Breast epithelium (tissue), 4 donors: ENCODE measurements around the gene RGS7. TPM values are rescaled to one million over a fixed set of nuclear protein-coding genes. Genes with fewer than 3 reads are reported as not detected.

Source experiments
- DNase-seq, 2 donors: peaks; one replicate each; pipeline ENCODE4 v3.0.0-alpha.2; 2019; ENCODE audit warnings: low spot score in 2 of 2
- H3K27ac ChIP-seq, 2 donors: fragments of 200-600 bp; sonication (generic) in 1 of 2; one replicate each; pipeline ENCODE4 v1.5.1; 2016 to 2019; ENCODE audit warnings: mild to moderate bottlenecking in 1 of 2
- H3K27me3 ChIP-seq, 2 donors: fragments of 200-600 bp; sonication (generic) in 1 of 2; one replicate each; pipeline versions ENCODE4 v1.5.1 to v1.6.0; 2017 to 2019; ENCODE audit warnings: control low read depth in 1 of 2, mild to moderate bottlenecking in 1 of 2
- H3K36me3 ChIP-seq: fragments of 200-600 bp; one replicate; pipeline ENCODE4 v1.5.1; 2019
- H3K4me1 ChIP-seq, 2 donors: fragments of 200-600 bp; sonication (generic); one replicate each; pipeline ENCODE4 v1.5.1; 2016 to 2019; ENCODE audit warnings: control low read depth in 1 of 2
- H3K4me3 ChIP-seq, 3 donors: fragments of 200-600 bp; sonication (generic); 1 replicate in 2 of 3; 2 replicates in 1 of 3; pipeline ENCODE4 v1.5.1; 2016 to 2019; ENCODE audit warnings: mild to moderate bottlenecking in 3 of 3, moderate library complexity in 2 of 3
- H3K9me3 ChIP-seq, 2 donors: fragments of 200-600 bp; sonication (generic) in 1 of 2; one replicate each; pipeline ENCODE4 v1.5.1; 2016 to 2019; ENCODE audit warnings: control low read depth in 1 of 2
- POLR2A ChIP-seq: fragments of 450-650 bp; IDR thresholded peaks from one replicate; pipeline ENCODE4 v1.6.1; 2016; ENCODE audit warnings: antibody characterized with exemption, mild to moderate bottlenecking, moderate library complexity
- POLR2AphosphoS5 ChIP-seq, 3 donors: sonication (generic); formaldehyde crosslinking; IDR thresholded peaks; one replicate each; pipeline ENCODE4 v1.6.1; 2017; ENCODE audit warnings: antibody characterized with exemption in 3 of 3
- intact Hi-C: fragments of 100-400 bp; cut with DNase I; formaldehyde crosslinking; loops from one replicate; pipeline ENCODE4 v1.15.1; 2023; ENCODE audit warnings: low total_unique reads
- total RNA-seq, 3 donors: library from RNA; depleted of rRNA; stranded (reverse); fragments of >200 nt; gene quantifications; one replicate each; pipeline ENCODE4 v1.1.0, GENCODE V29; 2016
- TF ChIP-seq, protein P1 (sequence below), 3 donors: fragments of 450-650 bp; IDR thresholded peaks; one replicate each; pipeline ENCODE4 v1.5.1; 2016 to 2017; ENCODE audit warnings: antibody characterized with exemption in 3 of 3, mild to moderate bottlenecking in 3 of 3, moderate library complexity in 3 of 3

Gene RGS7
- total RNA-seq, 3 donors from 2014 or later = 0.16 TPM; not detected in 2

DNA sequence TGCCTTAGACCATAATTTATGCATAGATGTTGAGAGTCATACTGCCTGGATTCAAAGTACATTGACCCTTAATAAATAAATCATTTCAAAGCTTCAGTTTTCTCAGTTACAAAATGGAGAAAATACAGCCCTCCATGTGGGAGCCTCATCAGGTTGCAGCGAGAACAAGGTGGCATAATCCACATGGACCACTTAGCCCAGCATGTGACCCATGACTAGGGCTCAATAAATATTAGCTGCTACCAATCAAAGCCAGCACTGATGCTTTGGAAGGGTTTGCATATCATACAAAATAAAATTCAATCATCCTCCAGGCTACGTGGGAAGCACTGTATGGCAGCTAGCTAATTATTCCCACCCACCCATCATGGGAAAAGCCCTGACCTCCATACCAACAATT is 33.5 kb upstream of the RGS7 start:
- Histone ChIP-seq H3K36me3 (no peaks in the 10 kb centered on the region), H3K9me3 (no peaks in the 10 kb centered on the region), H3K4me3 (no peak overlapping the region), H3K27me3 (no peaks in the 10 kb centered on the region), H3K4me1 (no peaks in the 10 kb centered on the region), H3K27ac (no peak overlapping the region)
- intact Hi-C loops = no loop called here
- no peak for TF ChIP-seq POLR2AphosphoS5 (IDR thresholded peaks at IDR 0.05)
- TF ChIP-seq, protein P1, sequence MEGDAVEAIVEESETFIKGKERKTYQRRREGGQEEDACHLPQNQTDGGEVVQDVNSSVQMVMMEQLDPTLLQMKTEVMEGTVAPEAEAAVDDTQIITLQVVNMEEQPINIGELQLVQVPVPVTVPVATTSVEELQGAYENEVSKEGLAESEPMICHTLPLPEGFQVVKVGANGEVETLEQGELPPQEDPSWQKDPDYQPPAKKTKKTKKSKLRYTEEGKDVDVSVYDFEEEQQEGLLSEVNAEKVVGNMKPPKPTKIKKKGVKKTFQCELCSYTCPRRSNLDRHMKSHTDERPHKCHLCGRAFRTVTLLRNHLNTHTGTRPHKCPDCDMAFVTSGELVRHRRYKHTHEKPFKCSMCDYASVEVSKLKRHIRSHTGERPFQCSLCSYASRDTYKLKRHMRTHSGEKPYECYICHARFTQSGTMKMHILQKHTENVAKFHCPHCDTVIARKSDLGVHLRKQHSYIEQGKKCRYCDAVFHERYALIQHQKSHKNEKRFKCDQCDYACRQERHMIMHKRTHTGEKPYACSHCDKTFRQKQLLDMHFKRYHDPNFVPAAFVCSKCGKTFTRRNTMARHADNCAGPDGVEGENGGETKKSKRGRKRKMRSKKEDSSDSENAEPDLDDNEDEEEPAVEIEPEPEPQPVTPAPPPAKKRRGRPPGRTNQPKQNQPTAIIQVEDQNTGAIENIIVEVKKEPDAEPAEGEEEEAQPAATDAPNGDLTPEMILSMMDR (IDR thresholded peaks at IDR 0.05) = no peak
- TF ChIP-seq POLR2A = no peak
- DNase-seq = no peak

DNA sequence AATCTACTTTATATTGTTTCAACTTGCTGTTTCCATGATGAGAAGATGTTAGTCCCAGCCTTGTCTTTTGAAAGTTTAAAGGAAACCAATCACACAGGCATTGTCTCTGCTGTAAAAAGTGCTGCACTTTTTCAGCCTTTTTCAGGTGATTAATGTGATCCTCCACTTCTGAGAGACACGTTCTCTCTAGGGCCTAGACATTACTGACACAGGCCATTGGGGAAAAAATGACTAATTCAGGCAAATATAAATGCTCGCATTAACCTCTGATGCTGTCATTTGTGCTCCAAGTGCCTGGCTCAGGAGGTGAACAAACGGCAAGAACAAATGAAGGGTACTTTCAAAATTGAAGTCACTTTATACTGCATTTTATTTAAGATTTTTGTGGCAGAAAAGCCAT is 32.4 kb upstream of the RGS7 start:
- no peak for TF ChIP-seq POLR2AphosphoS5 (IDR thresholded peaks at IDR 0.05)
- TF ChIP-seq POLR2A = no peak
- TF ChIP-seq, protein P1 (IDR thresholded peaks at IDR 0.05) = no peak
- H3K4me1 ChIP-seq = no peaks in the 10 kb centered on the region
- no peak overlapping the region for H3K4me3 ChIP-seq
- no peak for DNase-seq
- H3K27me3 ChIP-seq = no peaks in the 10 kb centered on the region
- H3K9me3 ChIP-seq = no peaks in the 10 kb centered on the region
- no peaks in the 10 kb centered on the region for H3K36me3 ChIP-seq
- intact Hi-C loops = loop anchor here (5.0 kb wide), 1 partner anchor 1043 kb away; no protein-coding TSS in a partner anchor
- H3K27ac ChIP-seq = no peak overlapping the region

DNA sequence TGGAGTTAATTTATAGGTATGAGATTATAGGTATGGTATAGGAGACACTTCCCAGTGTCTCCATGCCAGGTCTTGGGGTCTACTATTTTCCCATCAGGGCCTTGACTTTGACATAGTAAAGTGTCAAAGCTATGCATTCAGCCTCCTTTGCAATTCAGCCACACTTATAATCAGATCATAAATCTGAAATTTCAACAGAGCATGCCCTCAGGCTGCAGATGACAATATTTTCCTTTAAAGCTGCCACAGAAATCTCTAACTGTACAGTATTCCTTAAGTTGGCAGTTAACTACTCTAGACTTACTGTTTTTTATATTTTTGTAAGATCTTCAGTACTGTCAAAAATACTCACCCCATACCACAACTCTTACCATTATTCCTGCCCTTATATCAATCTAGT is 30.2 kb upstream of the RGS7 start:
- no peak overlapping the region for H3K27ac ChIP-seq
- TF ChIP-seq POLR2A (no peak), POLR2AphosphoS5 (IDR thresholded peaks at IDR 0.05) (no peak)
- TF ChIP-seq, protein P1 (IDR thresholded peaks at IDR 0.05) = no peak
- intact Hi-C loops = loop anchor here (5.0 kb wide), 1 partner anchor 1045 kb away; no protein-coding TSS in a partner anchor
- H3K4me1 ChIP-seq = no peaks in the 10 kb centered on the region
- H3K36me3 ChIP-seq = no peaks in the 10 kb centered on the region
- no peak for DNase-seq
- H3K9me3 ChIP-seq = no peaks in the 10 kb centered on the region
- H3K27me3 ChIP-seq = no peaks in the 10 kb centered on the region
- H3K4me3 ChIP-seq = no peak overlapping the region

DNA sequence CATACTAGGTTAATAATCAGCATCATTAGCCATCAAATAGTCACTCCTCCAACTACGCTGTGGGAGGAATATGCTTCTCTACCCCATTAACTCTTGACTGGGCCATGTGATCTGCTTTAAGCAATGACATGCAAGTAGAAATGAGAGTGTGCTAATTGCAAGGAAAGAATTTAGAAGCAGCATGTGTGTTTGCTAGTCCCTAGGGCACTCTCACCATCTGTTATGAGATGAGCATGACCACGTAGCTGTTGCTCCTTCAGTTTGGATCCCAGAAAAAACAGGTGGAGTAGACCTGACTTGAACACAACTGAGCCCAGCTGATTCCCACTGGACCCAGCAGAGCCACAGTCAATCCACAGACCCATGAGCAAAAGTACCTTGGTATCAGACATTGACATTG is 19.7 kb upstream of the RGS7 start:
- H3K4me3 ChIP-seq = no peak overlapping the region
- no peaks in the 10 kb centered on the region for H3K4me1 ChIP-seq
- no peak for DNase-seq
- no peak overlapping the region for H3K27ac ChIP-seq
- TF ChIP-seq, protein P1 (IDR thresholded peaks at IDR 0.05) = no peak
- TF ChIP-seq POLR2AphosphoS5 (IDR thresholded peaks at IDR 0.05) = no peak
- TF ChIP-seq POLR2A = no peak
- no peaks in the 10 kb centered on the region for H3K36me3 ChIP-seq
- H3K9me3 ChIP-seq = peaks cover 0 to 6% of the 10 kb centered on the region in 2 donors
- intact Hi-C loops = no loop called here
- H3K27me3 ChIP-seq = no peaks in the 10 kb centered on the region

DNA sequence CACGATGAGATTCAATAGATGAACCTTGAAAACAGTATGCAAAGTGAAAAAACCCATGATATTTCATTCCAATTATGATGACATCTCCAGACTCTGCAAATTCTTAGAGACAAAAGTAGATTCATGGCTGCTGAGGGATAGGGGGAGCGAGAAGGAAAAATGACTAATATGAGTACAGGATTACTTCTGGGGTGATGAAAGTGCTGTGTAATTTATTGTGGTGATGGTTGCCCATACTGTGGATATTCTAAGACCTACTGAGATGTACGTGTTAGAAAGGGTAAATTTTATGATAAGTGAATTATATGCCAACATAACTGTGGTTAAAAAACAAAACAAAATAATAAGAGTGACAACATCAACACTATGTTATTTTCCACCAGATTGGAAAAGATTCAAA is 18.9 kb upstream of the RGS7 start:
- no peaks in the 10 kb centered on the region for H3K4me1 ChIP-seq
- intact Hi-C loops = no loop called here
- TF ChIP-seq POLR2AphosphoS5 (IDR thresholded peaks at IDR 0.05) (no peak), POLR2A (no peak)
- TF ChIP-seq, protein P1 (IDR thresholded peaks at IDR 0.05) = no peak
- no peaks in the 10 kb centered on the region for H3K27me3 ChIP-seq
- H3K36me3 ChIP-seq = no peaks in the 10 kb centered on the region
- H3K9me3 ChIP-seq = no peaks in the 10 kb centered on the region
- H3K4me3 ChIP-seq = no peak overlapping the region
- no peak overlapping the region for H3K27ac ChIP-seq
- no peak for DNase-seq
